Activated CD4-positive, alpha-beta memory T cell treated with anti-CD3 and anti-CD28 coated beads, Interleukin-2, amount 10 ng/mL, durations not matched to agents 7 days and 5 days (primary cell): ENCODE measurements around the gene DNAJC1. TPM values are rescaled to one million over a fixed set of nuclear protein-coding genes. Genes with fewer than 3 reads are reported as not detected.

Experiments
- CTCF ChIA-PET: fragments of 350-600 bp; sonication (Branson Sonifier 250); formaldehyde crosslinking; loops from one replicate; lab custom pipeline; 2021; ENCODE audit warnings: antibody characterized with exemption, inconsistent platforms; lab: Charles Lee
- POLR2A ChIA-PET: fragments of 350-600 bp; sonication (Branson Sonifier 250); formaldehyde crosslinking; loops from one replicate; lab custom pipeline; 2021; ENCODE audit warnings: antibody characterized with exemption; lab: Charles Lee
- DNase-seq: peaks from one replicate; pipeline ENCODE4 v3.0.0-alpha.2; 2020
- H3K27ac Mint-ChIP-seq: one replicate; pipeline ENCODE4 v1.8.0; 2021; ENCODE audit warnings: mild to moderate bottlenecking, mixed read lengths
- H3K27me3 Mint-ChIP-seq: one replicate; pipeline ENCODE4 v1.8.0; 2021; ENCODE audit warnings: mixed read lengths
- H3K36me3 Mint-ChIP-seq: one replicate; pipeline ENCODE4 v1.8.0; 2021; ENCODE audit warnings: low read depth, mixed read lengths
- H3K4me1 Mint-ChIP-seq: one replicate; pipeline ENCODE4 v1.8.0; 2021; ENCODE audit warnings: mixed read lengths
- H3K4me3 Mint-ChIP-seq: one replicate; pipeline ENCODE4 v1.8.0; 2021; ENCODE audit warnings: mild to moderate bottlenecking, mixed read lengths
- H3K9me3 Mint-ChIP-seq: one replicate; pipeline ENCODE4 v1.8.0; 2021; ENCODE audit warnings: mixed read lengths
- total RNA-seq, 2 experiments: library from RNA; stranded (reverse); gene quantifications; one replicate each; pipeline ENCODE4 v1.2.3, GENCODE V29; 2021

DNAJC1 gene
- total RNA-seq, 2 experiments from 2014 or later: 35.7 to 38.9 TPM

DNA sequence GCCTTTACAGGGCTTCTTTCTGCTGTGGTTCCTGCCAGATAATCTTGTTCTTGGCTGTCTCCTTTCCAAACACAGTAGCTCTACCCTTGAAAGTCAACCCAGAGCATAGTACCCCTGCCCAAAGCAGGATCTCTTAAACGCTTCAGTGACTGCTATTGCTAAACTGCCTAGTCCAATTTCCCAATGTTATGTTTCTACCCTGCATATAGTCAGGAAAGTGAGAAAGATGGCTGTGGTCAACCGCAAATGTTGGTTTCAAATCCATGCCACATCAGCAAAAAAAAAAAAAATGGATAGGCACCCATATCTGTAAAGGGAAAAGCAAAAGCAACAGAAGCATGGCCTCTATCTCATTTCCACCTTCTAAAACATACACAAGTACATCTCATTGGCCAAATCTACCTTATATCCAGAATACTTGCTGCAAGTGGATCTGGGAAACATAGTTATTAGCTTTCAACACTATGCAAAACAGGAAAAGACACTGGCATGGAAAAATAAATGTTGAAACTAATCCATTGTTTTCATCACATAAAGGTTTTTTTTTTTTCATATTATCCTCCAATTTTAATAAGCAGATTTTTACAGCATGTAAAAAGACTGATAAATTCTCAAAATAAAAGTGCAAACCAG lies 59.8 kb downstream of the DNAJC1 start:
- no peak for DNase-seq
- Mint-ChIP-seq H3K27me3 (no peaks in the 10 kb centered on the region), H3K4me1 (peaks cover 5% of the 10 kb centered on the region), H3K9me3 (no peaks in the 10 kb centered on the region), H3K36me3 (peaks cover 11% of the 10 kb centered on the region), H3K27ac (no peak overlapping the region), H3K4me3 (no peak overlapping the region)
- ChIA-PET POLR2A (no interaction called here), CTCF (interaction anchor here (1.1 kb wide), 1 partner anchor 10 kb away, joined by 3 read pairs; no protein-coding TSS in a partner anchor)

DNA sequence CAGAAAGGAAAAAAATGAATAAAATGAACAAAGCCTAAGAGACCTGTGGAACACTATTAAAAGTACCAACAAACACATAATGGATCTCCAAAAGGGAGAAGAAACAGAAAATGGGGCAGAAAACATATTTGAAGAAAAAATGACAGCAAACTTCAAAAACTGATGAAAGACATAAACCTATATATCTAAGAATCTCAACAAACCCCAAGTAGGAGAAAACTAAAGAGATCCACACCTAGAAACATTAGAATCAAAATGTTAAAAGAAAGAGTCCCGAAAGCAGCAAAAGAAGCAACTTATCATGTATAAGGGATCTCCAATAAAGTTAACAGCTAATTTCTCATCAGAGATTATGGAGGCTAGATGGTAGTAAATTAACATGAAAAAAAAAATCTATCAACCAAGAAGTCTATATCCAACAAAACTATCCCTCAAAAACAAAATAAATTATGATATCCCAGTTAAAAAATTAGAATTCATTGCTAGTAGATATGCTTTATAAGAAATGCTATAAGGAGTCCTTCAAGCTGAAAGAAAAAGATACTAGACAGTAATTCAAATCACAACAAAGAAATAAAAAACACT lies 68.0 kb downstream of the DNAJC1 start:
- POLR2A ChIA-PET: no interaction called here

DNA sequence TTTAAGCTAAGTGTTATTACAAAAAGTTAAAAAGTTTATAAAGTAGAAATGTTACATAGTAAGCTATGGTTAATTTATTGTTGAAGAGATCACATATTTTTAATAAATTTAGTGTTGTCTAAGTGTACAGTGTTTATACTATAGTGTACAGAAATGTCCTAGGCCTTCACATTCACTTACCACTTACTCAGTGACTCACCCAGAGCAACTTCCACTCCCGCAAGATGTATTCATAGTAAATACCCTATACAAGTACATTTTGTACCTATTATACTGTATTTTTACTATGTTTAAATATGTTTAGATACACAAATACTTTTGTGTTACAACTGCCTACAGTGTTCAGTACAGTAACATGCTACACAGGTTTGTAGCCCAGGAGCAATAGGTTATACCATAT lies 69.2 kb downstream of the DNAJC1 start:
- no peak overlapping the region for H3K27ac Mint-ChIP-seq
- peaks cover 11% of the 10 kb centered on the region for H3K9me3 Mint-ChIP-seq
- POLR2A ChIA-PET: no interaction called here
- H3K4me3 Mint-ChIP-seq: no peak overlapping the region
- H3K4me1 Mint-ChIP-seq: peaks cover 8% of the 10 kb centered on the region
- no peaks in the 10 kb centered on the region for H3K27me3 Mint-ChIP-seq
- no peak for DNase-seq
- peaks cover 27% of the 10 kb centered on the region for H3K36me3 Mint-ChIP-seq
- CTCF ChIA-PET: interaction anchor here (0.8 to 1.1 kb wide), 2 partner anchors 9 to 438 kb away, joined by 3 read pairs; no protein-coding TSS in a partner anchor

More for the DNA sequence above, 68.0 kb downstream of the DNAJC1 start:
- H3K27ac Mint-ChIP-seq: no peak overlapping the region
- H3K4me3 Mint-ChIP-seq: no peak overlapping the region
- CTCF ChIA-PET: no interaction called here
- H3K36me3 Mint-ChIP-seq: peaks cover 33% of the 10 kb centered on the region
- peaks cover 11% of the 10 kb centered on the region for H3K9me3 Mint-ChIP-seq
- no peaks in the 10 kb centered on the region for H3K27me3 Mint-ChIP-seq
- no peak for DNase-seq
- peaks cover 8% of the 10 kb centered on the region for H3K4me1 Mint-ChIP-seq

DNA sequence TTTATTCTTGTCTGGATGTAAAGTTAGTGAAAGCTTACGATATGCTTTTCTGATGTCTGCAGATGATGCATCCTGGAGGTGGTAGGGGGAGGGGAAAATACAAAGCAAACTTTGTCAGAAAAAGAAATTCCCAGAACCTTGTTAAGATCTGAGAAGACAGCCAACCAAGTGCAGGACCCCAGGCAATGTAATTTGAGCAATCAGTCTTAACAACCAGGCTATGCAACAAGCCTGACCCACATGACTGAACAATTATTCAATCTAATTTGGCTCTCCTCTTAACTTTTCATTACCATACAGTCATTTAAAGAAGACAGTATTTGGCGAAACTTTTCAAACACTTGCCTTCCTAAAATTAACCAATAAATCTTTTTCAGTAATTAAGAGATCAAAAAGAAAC lies 74.5 kb downstream of the DNAJC1 start:
- no peaks in the 10 kb centered on the region for H3K36me3 Mint-ChIP-seq
- no peaks in the 10 kb centered on the region for H3K27me3 Mint-ChIP-seq
- H3K9me3 Mint-ChIP-seq: no peaks in the 10 kb centered on the region
- no peak for DNase-seq
- POLR2A ChIA-PET: no interaction called here
- no peak overlapping the region for H3K27ac Mint-ChIP-seq
- CTCF ChIA-PET: no interaction called here
- H3K4me1 Mint-ChIP-seq: no peaks in the 10 kb centered on the region
- H3K4me3 Mint-ChIP-seq: no peak overlapping the region

DNA sequence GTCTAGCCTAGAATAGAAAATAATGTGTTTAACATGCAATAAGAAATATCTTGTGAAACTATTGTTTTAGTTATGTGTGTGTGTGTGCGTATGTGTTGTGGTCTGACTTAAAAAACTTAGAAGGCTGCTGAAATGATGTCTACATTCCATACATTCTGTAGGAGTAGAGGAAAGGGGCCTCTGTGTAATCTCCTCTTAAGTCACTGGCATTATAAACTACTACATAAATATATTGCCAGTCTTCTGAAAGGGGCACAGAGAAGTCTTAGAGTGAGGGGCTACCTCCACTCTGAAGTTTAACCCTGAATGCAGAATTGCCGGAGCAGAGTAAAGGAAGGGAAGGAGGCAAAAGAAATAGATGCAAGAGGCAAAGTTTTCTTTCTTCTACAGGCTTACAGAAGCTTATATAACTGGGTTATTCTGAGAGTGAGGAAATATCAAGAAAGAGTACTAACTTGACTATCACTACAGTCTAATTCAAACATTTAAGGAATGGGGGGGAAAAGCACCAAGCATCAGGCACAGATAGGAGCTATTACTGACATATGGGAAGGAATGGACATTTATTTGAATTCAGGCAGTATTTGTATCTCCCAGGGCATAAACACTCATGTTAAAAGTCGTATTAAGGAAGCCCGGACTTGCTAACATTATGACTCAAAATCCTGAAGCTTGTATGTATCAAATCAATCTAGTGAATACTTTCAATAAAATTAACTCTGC lies 75.7 kb downstream of the DNAJC1 start:
- DNase-seq: no peak
- ChIA-PET POLR2A (no interaction called here), CTCF (no interaction called here)
- H3K27ac Mint-ChIP-seq: no peak overlapping the region
- no peaks in the 10 kb centered on the region for H3K36me3 Mint-ChIP-seq
- no peaks in the 10 kb centered on the region for H3K4me1 Mint-ChIP-seq
- no peaks in the 10 kb centered on the region for H3K9me3 Mint-ChIP-seq
- H3K4me3 Mint-ChIP-seq: no peak overlapping the region
- H3K27me3 Mint-ChIP-seq: no peaks in the 10 kb centered on the region

DNA sequence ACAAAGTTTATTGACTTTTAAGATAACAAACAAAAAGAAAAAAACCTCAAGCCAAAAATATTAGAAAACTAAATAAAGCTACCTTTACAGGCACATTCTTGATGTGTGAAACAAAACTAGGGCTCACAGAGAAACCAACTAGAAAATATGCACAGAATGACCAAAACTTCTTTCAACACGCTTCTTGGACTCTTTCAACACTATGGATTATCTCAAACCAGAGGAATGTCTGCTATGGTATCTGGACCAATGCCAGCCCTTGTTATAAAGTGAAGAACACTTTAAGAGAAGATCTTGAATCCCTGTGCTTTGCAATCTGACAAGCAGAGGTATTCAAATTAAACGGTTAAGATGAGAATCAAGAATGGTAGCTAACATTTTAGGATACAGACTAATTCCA lies 76.6 kb downstream of the DNAJC1 start:
- ChIA-PET CTCF (no interaction called here), POLR2A (no interaction called here)
- no peak for DNase-seq
- Mint-ChIP-seq H3K4me1 (no peaks in the 10 kb centered on the region), H3K27ac (no peak overlapping the region), H3K9me3 (no peaks in the 10 kb centered on the region), H3K4me3 (no peak overlapping the region), H3K36me3 (no peaks in the 10 kb centered on the region), H3K27me3 (no peaks in the 10 kb centered on the region)

DNA sequence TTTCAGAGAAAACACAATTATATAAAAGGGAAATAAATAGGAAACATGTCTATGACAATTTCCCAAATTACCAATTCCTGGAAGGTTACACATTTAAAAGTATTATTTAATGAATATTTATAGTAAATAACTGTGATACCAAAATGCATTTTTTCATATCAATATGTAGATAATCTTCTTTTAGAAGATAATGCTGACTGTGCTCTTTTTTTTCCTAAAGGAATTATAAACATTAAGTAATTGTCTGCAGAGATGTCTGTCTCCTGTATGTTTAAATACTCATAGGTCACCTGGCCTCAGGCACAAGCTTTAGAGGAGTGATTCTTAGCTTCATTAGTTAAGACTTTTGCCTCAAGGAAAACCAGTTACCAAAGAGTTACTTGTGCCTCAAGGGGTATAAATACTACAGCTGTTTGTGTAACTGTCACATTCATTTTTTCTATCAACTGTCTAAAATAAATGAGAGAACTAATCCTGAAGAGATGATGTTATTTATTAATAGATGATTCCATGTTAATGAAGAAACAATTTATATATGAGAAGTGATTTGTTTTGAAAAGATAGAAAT lies 77.1 kb downstream of the DNAJC1 start:
- no peak for DNase-seq
- ChIA-PET CTCF (no interaction called here), POLR2A (no interaction called here)
- H3K9me3 Mint-ChIP-seq: no peaks in the 10 kb centered on the region
- H3K27ac Mint-ChIP-seq: no peak overlapping the region
- no peaks in the 10 kb centered on the region for H3K36me3 Mint-ChIP-seq
- no peaks in the 10 kb centered on the region for H3K27me3 Mint-ChIP-seq
- no peak overlapping the region for H3K4me3 Mint-ChIP-seq
- H3K4me1 Mint-ChIP-seq: no peaks in the 10 kb centered on the region

DNA sequence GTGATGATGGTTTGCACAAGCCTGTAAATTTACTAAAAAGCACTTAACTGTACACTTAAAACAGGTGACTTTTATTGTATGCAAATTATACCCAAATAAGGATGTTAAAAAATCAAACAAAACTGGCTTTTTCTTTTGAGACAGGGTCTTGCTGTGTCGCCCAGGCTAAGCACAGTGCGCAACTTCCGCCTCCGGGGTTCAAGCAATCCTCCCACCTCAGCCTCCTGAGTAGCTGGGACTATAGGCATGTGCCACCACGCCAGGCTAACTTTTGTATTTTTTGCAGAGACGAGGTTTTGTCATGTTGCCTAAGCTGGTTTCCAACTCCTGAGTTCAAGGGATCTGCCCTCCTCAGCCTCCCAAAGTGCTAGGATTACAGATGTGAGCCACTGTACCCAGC lies 77.7 kb downstream of the DNAJC1 start:
- no peak for DNase-seq
- ChIA-PET CTCF (no interaction called here), POLR2A (no interaction called here)
- Mint-ChIP-seq H3K4me3 (no peak overlapping the region), H3K9me3 (no peaks in the 10 kb centered on the region), H3K4me1 (no peaks in the 10 kb centered on the region), H3K27me3 (no peaks in the 10 kb centered on the region), H3K27ac (no peak overlapping the region), H3K36me3 (no peaks in the 10 kb centered on the region)

DNA sequence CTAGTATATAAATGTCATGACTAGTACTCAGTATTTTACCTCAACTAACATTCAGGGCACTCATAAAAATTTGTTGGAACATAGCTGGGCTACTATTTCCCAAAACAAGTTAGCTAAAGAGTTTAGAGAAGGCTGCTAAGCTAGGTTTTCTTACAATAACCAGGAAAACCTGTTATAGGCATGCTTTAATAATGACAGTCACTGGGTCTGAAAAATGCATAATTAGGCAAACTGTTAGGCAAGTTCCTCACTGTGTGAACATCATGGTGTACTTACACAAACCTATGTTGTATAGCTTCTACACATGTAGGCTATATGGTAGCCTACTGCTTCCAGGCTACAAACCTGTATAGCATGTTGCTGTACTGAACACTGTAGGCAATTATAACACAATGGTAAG lies 79.0 kb downstream of the DNAJC1 start:
- ChIA-PET POLR2A (no interaction called here), CTCF (no interaction called here)
- Mint-ChIP-seq H3K36me3 (no peaks in the 10 kb centered on the region), H3K9me3 (no peaks in the 10 kb centered on the region), H3K4me1 (no peaks in the 10 kb centered on the region), H3K27ac (no peak overlapping the region), H3K4me3 (no peak overlapping the region), H3K27me3 (no peaks in the 10 kb centered on the region)
- DNase-seq: no peak

DNA sequence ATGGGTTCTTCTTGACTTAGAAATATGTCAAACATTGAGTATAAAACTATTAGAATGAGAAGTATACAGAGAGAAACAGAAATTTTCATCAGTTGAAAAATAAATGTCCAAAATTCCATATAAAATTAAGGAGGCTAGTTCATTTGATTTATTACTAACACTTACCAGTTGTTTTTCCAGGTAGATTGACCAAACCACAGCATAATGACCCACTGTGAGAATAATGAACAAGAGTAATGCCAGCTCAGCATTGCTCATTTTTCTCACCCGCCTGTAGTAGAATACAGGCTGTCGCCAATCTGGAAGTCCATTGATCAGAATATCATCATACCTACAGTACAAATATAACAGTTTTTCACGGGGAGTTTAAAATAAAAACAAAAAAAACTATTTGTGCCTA lies 82.9 kb downstream of the DNAJC1 start:
- H3K36me3 Mint-ChIP-seq: peaks cover 3% of the 10 kb centered on the region
- H3K4me3 Mint-ChIP-seq: no peak overlapping the region
- DNase-seq: no peak
- no peaks in the 10 kb centered on the region for H3K4me1 Mint-ChIP-seq
- POLR2A ChIA-PET: no interaction called here
- CTCF ChIA-PET: no interaction called here
- H3K27me3 Mint-ChIP-seq: no peaks in the 10 kb centered on the region
- no peak overlapping the region for H3K27ac Mint-ChIP-seq
- no peaks in the 10 kb centered on the region for H3K9me3 Mint-ChIP-seq

DNA sequence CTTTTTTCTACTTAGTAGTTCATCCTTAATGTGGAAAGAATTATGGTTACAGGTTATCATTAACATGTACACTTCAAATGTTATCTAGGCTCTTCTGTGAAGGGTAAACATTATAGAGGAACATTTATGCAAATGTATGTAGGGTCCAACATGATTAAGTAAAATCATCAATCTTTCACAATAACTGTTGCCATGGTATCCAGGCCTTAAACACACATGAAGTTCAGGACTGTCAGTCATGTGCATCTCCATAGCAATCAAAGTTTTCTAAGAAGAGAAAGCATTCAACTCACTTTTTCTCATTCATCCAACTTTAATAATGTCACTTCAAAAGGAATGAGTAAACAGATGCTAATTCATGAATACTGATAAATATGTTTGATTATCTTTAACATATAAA lies 83.6 kb downstream of the DNAJC1 start:
- H3K4me1 Mint-ChIP-seq: no peaks in the 10 kb centered on the region
- ChIA-PET POLR2A (no interaction called here), CTCF (no interaction called here)
- no peaks in the 10 kb centered on the region for H3K27me3 Mint-ChIP-seq
- H3K27ac Mint-ChIP-seq: no peak overlapping the region
- H3K9me3 Mint-ChIP-seq: no peaks in the 10 kb centered on the region
- H3K4me3 Mint-ChIP-seq: no peak overlapping the region
- peaks cover 3% of the 10 kb centered on the region for H3K36me3 Mint-ChIP-seq
- no peak for DNase-seq

DNA sequence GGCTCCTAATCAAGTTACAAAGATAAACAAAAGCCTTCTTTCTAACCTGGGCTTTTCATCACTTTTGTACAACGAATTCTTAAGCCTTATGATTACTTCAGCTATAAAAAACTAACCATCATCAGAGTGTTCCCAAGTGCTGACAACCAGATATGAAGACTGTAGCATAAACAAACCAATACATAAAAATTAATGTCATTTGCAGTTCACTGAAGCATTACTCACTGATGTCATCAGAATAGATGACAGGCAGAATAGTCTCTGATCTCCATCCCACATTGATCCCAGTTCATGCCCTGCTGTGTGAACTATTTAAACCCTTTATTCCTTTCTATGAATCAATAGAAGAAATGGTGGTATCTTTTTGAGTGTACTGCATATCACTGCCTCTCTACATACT lies 84.4 kb downstream of the DNAJC1 start:
- Mint-ChIP-seq H3K27me3 (no peaks in the 10 kb centered on the region), H3K27ac (no peak overlapping the region), H3K9me3 (no peaks in the 10 kb centered on the region), H3K4me1 (no peaks in the 10 kb centered on the region), H3K4me3 (no peak overlapping the region), H3K36me3 (peaks cover 3% of the 10 kb centered on the region)
- CTCF ChIA-PET: no interaction called here
- POLR2A ChIA-PET: no interaction called here
- DNase-seq: no peak

DNA sequence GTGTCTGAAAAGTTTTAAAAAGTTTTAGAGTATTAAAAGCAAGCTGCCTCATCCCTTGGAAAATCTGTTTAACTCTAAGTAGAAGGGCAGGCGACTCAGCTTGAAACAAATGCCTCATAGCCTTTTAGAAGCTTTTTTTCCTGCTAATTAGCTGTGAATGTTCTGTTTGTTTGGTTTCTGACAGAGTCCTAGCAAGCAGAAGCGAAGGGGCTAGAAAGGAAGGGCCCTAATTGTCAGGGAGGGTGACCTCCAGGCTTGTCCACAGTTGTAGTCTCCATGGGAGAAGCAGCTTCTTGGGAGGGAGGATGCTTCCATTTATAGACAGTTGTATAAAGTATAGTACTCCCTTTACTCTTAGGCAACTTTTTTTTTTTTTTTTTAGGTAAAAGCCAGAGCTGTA lies 90.9 kb downstream of the DNAJC1 start:
- peaks cover 21% of the 10 kb centered on the region for H3K4me1 Mint-ChIP-seq
- POLR2A ChIA-PET: no interaction called here
- no peak overlapping the region for H3K4me3 Mint-ChIP-seq
- peaks cover 12% of the 10 kb centered on the region for H3K36me3 Mint-ChIP-seq
- DNase-seq: no peak
- no peaks in the 10 kb centered on the region for H3K27me3 Mint-ChIP-seq
- no peaks in the 10 kb centered on the region for H3K9me3 Mint-ChIP-seq
- H3K27ac Mint-ChIP-seq: no peak overlapping the region
- CTCF ChIA-PET: interaction anchor here (0.7 kb wide), 1 partner anchor 20 kb away, joined by 3 read pairs; no protein-coding TSS in a partner anchor
